Activated CD4-positive, alpha-beta T cell treated with anti-CD3 and anti-CD28 coated beads, Interleukin-2, amount 50 U/mL, for 4 hours (primary cell): ENCODE measurements around the gene TTC39A.
"Not testable (repeated sequence)": the region's sequence is repeated elsewhere in the genome, so short reads cannot be mapped to it uniquely, and the experiment has no call there.

Source experiments
- DNase-seq, 2 experiments: peaks; one replicate each; pipeline ENCODE4 v3.0.0-alpha.2; 2020

The TTC39A gene

DNA sequence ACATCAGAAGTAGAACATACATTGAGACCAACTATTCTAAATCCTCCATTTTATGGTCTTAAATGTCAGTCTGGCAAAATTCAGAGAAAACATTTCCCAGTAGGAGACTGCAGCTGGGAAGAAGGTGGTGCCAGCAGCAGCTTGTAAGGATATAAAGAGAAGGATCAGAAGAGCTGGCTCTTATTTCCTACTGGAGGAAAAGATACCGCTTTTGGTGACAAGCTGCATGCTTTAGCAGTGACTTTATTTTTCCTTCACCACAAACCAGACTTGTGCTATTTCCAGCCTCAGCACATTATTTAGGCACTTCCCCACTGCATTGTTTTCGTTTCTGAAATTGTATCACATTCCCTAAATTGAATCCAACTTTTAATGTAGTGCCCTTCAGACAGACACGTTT, 65.9 kb downstream of the TTC39A start:
- DNase-seq, result no peak

- DNase-seq, result no peak
Measured at GRCh38 chr1:51263147-51263877, 67.0 kb downstream of the TTC39A start.

GRCh38 chr1:51255331-51255730, 75.0 kb downstream of the TTC39A start:
- no peak for DNase-seq

GRCh38 chr1:51253691-51254090, 76.7 kb downstream of the TTC39A start:
- no peak for DNase-seq

GRCh38 chr1:51252366-51252765, 78.0 kb downstream of the TTC39A start:
- no peak for DNase-seq

GRCh38 chr1:51251165-51251564, 79.2 kb downstream of the TTC39A start:
- DNase-seq, result not testable (repeated sequence)

DNA sequence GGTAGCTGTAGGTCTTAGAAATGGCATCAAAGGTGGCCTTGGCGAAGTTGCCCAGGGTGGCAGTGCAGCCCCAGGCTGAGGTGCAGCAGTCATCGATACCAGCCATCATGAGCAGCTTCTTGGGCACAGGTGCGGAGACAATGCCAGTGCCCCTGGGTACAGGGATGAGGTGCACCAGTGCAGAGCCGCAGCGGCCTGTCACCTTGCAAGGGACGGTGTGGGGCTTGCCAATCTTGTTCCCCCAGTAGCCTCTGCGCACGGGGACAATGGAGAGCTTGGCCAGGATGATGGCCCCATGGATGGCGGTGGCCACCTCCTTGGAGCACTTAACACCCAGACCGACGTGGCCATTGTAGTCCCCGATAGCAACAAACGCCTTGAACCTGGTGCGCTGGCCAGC, 79.6 kb downstream of the TTC39A start:
- DNase-seq, result not testable (repeated sequence)

DNA sequence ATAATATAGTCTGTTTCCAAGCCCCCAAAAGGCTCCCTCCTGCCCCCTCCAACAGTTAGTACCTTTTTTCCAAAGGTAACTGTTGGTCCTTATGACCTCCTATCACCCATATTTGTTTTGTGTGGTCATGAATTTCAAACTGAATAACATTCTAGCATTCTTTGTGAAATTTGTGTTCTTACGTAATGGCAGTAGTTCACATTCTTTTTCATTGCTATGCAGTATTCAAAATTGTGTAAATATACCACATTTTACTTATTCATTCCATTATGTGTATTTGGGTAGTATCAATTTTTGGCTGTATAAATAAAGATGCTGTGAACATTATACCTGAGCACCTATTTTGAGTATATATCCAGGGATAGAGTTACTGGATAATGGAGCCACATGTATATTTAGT, 80.9 kb downstream of the TTC39A start:
- no peak for DNase-seq

GRCh38 chr1:51247499-51247898, 82.9 kb downstream of the TTC39A start:
- DNase-seq, result no peak

DNA sequence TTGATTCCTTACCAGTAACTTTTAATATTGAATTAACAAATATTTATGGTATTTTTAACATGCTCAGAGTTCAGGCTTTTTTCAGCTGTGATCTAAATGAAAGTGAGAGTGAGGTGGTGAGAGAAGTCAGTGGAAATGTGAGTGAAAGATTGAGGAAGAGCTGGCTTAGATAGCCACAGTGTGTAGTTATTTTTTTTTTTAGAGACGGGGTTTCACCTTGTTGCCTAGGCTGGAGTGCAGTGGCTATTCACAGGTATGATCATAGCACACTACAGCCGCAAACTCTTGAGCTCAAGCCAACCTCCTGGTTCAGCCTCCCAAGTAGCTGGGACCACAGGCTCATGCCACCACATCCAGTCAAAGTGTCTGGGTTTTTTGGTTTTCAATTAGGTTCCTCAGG, 83.3 kb downstream of the TTC39A start:
- DNase-seq, result no peak

DNA sequence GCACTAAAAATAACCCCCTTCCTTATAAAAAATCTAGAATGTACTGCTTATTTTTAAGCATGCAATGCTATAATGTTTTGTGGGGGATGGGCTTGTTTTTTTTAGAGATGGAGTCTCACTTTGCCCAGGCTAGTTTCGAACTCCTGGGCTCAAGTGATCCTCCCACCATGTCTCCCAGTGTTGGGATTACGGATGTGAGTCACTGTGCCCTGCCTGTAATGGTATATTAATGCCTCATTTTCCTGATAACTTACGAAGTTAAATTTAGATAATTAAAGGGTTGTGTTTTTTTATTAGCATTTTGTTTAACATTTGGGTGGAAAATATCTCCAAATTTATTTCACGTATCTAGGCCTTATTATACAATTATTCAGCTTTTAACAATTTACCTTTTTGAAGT, 87.8 kb downstream of the TTC39A start:
- no peak for DNase-seq

DNA sequence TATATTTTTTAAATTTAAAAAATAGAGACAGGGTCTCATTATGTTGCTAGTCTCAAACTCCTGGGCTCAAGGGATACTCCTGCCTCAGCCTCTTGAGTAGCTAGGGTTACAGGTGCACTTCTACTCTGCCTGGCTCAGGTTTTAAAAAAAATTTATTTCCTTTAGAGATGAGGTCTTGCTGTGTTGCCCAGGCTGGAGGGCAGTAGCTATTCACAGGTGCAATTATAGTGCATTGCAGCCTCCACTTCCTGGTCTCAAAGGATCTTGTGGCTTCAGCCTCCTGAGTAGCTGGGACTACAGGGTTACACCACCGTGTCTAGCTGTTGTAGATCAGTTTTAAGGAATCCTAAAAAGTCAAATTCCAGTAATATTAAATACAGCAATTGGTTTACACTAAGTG, 89.2 kb downstream of the TTC39A start:
- no peak for DNase-seq

DNA sequence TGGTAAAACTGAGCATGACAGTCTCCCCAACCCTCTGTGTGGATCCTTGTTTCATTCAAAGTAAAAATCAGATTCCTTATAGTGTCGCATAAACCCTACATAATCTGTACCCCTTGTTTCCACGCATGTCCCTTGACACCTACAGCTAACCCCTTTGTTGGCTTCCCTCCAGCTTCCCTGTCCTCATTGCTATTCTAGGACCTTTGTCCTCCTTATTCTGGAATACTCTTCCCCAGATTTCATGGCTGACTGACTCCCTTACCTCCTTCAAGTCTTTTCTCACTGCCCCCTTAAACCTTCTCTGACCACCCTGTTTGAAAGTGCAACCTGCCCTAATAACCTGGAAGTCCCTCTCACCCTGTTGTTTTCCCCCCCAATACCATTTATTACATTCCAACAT, 90.3 kb downstream of the TTC39A start:
- DNase-seq, result no peak

DNA sequence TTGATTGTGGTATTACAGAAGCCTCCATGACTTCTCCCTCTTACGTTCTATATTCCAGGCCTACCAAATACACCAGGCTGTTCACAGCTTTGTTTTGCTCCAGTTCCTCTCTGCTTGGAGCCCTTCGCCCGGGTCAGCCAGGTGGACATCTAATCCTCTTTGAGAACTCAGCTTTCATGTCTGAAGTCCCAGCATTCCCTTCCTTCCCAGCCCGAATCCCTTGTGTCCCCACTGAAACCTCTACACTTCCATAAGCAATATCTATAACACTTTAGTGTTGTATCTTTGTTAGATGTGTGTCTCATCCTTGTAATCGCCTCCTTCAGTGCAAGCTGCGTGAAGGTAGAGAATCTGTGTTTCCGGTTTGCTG, 92.3 kb downstream of the TTC39A start:
- DNase-seq, result no peak

DNA sequence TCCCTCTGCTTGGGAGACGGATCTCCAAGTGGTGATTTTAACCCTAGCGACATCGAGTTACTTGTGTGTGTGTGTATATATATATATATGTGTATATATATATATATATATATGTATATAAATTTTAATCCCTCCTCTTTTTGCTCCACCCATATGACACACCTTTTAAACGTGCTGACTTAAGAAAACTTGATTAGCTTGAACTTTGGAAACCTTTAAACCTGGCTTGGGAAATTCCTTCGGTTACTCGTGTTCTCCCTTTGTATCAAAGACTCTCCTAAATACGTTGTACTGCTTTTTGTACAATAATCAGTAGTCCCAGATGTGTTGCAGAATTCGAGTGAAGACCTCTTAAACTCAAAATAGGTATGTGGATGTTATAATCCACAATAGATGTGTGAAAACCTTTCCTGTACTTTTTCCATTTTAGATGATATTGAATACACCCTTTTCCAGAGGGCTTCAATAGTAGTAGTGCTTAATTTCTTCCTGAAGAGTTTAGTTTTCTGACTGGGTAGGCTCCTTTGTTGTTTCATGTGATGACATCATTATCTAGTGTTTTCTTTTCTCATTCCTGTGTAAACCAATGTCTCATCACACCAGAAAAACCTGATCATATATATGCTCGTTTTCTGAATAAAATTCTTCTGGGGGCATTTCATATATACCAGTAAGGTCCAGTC, 92.9 kb downstream of the TTC39A start:
- DNase-seq, result no peak
